Osteoblast (primary cell): ENCODE results near the gene CHCHD3. TPM values are rescaled to one million over a fixed set of nuclear protein-coding genes. Genes with fewer than 3 reads are reported as not detected.

ENCODE experiments used
- DNase-seq: peaks from one replicate; pipeline ENCODE4 v3.0.0; 2011; ENCODE audit warnings: low spot score, mixed read lengths; ENCODE audit not compliant: insufficient read length; ENCODE audit errors: missing footprints
- H2AFZ ChIP-seq: 2 replicates; pipeline ENCODE4 v1.6.0; 2011; ENCODE audit warnings: mild to moderate bottlenecking, low read length
- H3K27ac ChIP-seq: 2 replicates; pipeline ENCODE4 v1.5.1; 2011; ENCODE audit warnings: mild to moderate bottlenecking, low read depth, low read length, moderate library complexity
- H3K27me3 ChIP-seq: 2 replicates; pipeline ENCODE4 v1.6.0; 2012; ENCODE audit warnings: mild to moderate bottlenecking, control low read depth, inconsistent platforms, low read length, moderate library complexity; ENCODE audit not compliant: insufficient read depth
- H3K36me3 ChIP-seq: 2 replicates; pipeline ENCODE4 v1.5.1; 2011; ENCODE audit warnings: mild to moderate bottlenecking, low read length, control low read depth, moderate library complexity; ENCODE audit not compliant: insufficient read depth
- H3K4me1 ChIP-seq: 2 replicates; pipeline ENCODE4 v1.5.1; 2011; ENCODE audit warnings: mild to moderate bottlenecking, low read length, control low read depth, moderate library complexity; ENCODE audit not compliant: insufficient read depth
- H3K4me2 ChIP-seq: 2 replicates; pipeline ENCODE4 v1.6.0; 2011; ENCODE audit warnings: mild to moderate bottlenecking, low read length; ENCODE audit not compliant: insufficient read depth
- H3K4me3 ChIP-seq: fragments of 200-600 bp; sonication (generic); 3 replicates; pipeline ENCODE4 v1.5.1; 2012; ENCODE audit warnings: mild to moderate bottlenecking, low read length, inconsistent platforms; ENCODE audit not compliant: insufficient read depth
- H3K79me2 ChIP-seq: 2 replicates; pipeline ENCODE4 v1.6.0; 2012; ENCODE audit warnings: mild to moderate bottlenecking, low read length, control low read depth, inconsistent platforms; ENCODE audit not compliant: insufficient read depth
- H3K9me3 ChIP-seq: 2 replicates; pipeline ENCODE4 v1.5.1; 2011; ENCODE audit warnings: low read depth, low read length, control low read depth
- H4K20me1 ChIP-seq: 2 replicates; pipeline ENCODE4 v1.6.0; 2012; ENCODE audit warnings: mild to moderate bottlenecking, low read length, control low read depth; ENCODE audit not compliant: insufficient read depth
- total RNA-seq: library from RNA; depleted of rRNA; stranded (reverse); fragments of >200 nt; gene quantifications from 2 replicates; pipeline ENCODE4 v1.2.3, GENCODE V29; 2012
- TF ChIP-seq, protein P1 (sequence below): IDR thresholded peaks from 2 replicates; pipeline ENCODE4 v1.5.1; 2011; ENCODE audit warnings: mild to moderate bottlenecking, low read depth, low read length, moderate library complexity; ENCODE audit errors: extremely low read depth

CHCHD3 gene
- total RNA-seq, 1 donor = 89.8 TPM

DNA sequence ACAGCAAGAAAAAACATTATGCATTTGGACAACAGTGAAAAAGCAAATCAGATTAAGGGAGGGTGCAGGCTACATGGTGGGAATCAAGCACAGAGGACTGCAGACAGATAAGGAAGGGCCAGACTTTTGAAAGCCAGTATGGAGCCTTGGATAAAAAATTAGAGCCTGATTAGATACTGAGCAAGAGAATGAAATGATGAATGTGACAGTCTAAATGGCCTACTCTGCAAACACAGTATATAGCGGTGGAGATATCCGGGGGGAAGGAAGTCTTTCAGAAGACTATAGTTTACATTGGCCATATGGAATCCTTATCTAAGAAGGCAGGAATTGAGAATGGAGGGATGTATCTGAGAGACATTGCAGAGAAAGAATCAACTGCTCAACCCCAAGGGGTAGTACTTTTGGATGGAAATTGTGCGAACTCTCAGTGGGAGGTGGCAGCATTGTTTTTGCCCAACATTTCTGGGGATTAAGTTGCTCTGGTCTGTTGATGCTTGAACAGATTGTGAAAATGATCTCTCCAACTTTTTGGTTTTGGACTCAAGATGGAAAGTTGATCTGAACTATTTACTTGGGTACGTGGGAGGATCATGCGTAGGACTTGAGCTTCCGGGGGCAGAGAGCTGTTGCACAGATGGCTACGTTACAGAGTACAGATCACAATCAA lies 39.4 kb upstream of the CHCHD3 start:
- Histone ChIP-seq H3K9me3 (no peaks in the 10 kb centered on the region), H2AFZ (no peak overlapping the region), H3K4me1 (no peaks in the 10 kb centered on the region), H3K27me3 (peaks cover 11% of the 10 kb centered on the region), H3K27ac (no peak overlapping the region), H4K20me1 (no peaks in the 10 kb centered on the region), H3K79me2 (no peaks in the 10 kb centered on the region), H3K4me3 (no peak overlapping the region), H3K36me3 (no peaks in the 10 kb centered on the region), H3K4me2 (no peak overlapping the region)
- TF ChIP-seq, protein P1, sequence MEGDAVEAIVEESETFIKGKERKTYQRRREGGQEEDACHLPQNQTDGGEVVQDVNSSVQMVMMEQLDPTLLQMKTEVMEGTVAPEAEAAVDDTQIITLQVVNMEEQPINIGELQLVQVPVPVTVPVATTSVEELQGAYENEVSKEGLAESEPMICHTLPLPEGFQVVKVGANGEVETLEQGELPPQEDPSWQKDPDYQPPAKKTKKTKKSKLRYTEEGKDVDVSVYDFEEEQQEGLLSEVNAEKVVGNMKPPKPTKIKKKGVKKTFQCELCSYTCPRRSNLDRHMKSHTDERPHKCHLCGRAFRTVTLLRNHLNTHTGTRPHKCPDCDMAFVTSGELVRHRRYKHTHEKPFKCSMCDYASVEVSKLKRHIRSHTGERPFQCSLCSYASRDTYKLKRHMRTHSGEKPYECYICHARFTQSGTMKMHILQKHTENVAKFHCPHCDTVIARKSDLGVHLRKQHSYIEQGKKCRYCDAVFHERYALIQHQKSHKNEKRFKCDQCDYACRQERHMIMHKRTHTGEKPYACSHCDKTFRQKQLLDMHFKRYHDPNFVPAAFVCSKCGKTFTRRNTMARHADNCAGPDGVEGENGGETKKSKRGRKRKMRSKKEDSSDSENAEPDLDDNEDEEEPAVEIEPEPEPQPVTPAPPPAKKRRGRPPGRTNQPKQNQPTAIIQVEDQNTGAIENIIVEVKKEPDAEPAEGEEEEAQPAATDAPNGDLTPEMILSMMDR = no peak
- no peak for DNase-seq

DNA sequence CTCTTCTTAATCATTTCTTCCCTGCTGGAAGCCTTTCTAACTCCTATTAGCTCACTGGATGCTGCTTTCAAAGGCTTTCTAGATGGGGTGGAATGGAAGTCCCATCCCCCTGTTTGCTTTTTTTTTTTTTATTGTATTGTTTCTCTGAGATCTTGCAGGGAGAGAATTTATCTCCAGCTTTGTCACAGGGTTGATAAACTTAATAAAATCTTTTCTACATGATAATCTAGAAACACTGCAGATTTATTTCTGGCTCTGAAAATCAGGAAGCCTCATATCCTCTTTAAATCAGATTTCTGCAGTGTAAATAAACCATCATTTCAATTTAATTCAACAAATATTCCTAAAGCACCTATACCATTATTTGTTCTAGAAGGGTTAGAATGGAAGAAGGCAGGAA lies 37.2 kb upstream of the CHCHD3 start:
- peaks cover 18% of the 10 kb centered on the region for H3K27me3 ChIP-seq
- TF ChIP-seq, protein P1 = no peak
- H3K4me1 ChIP-seq = no peaks in the 10 kb centered on the region
- no peak overlapping the region for H3K27ac ChIP-seq
- H3K4me2 ChIP-seq = no peak overlapping the region
- H3K4me3 ChIP-seq = no peak overlapping the region
- H3K79me2 ChIP-seq = no peaks in the 10 kb centered on the region
- no peak overlapping the region for H2AFZ ChIP-seq
- H4K20me1 ChIP-seq = no peaks in the 10 kb centered on the region
- DNase-seq = no peak
- H3K9me3 ChIP-seq = no peaks in the 10 kb centered on the region
- no peaks in the 10 kb centered on the region for H3K36me3 ChIP-seq

DNA sequence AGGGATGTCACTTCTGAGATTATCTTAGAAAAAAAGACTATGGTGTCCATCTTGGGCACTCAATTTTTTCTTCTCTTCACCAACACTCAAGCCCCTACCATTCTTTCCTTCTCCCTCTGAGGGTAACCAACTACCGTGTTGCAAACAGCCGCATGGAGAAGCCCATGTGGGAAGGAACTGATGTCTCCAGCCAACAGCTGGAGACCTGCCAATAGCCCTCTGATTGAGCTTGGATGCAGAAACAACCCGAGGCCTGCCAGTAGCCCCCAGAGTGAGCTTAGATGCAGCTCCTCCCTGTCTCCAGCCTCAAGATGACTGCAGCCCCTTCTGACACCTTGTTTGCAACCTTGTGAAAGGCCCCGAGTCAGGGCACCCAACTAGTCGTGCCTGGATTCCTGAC lies 36.4 kb upstream of the CHCHD3 start:
- DNase-seq = no peak
- H3K79me2 ChIP-seq = no peaks in the 10 kb centered on the region

DNA sequence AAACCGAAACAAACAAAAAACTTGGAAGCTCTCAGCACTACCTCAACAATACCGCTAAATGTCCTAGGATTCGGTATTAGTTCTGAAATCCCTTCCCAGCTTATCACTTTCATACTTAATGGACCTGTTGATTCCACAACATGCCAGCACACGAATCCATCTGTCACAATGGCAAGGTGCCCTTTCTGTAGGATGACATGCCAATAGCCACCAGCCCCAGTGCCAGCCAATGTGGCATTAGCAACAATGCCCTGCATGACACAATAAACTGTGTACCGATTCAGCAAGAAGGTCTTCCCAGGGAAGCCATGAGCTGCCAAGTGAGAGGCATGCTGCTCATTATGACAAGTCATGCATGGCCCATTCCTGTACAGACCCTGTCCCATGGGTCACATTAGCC lies 35.6 kb upstream of the CHCHD3 start:
- Histone ChIP-seq H3K4me1 (no peaks in the 10 kb centered on the region), H3K79me2 (no peaks in the 10 kb centered on the region), H2AFZ (no peak overlapping the region), H3K4me3 (no peak overlapping the region), H3K9me3 (no peaks in the 10 kb centered on the region), H4K20me1 (no peaks in the 10 kb centered on the region), H3K36me3 (no peaks in the 10 kb centered on the region), H3K27me3 (peaks cover 31% of the 10 kb centered on the region), H3K27ac (no peak overlapping the region), H3K4me2 (no peak overlapping the region)
- DNase-seq = no peak
- TF ChIP-seq, protein P1 = no peak

More for the DNA sequence above, 36.4 kb upstream of the CHCHD3 start:
- Histone ChIP-seq H3K27ac (no peak overlapping the region), H3K36me3 (no peaks in the 10 kb centered on the region), H4K20me1 (no peaks in the 10 kb centered on the region), H2AFZ (no peak overlapping the region), H3K27me3 (peaks cover 23% of the 10 kb centered on the region), H3K4me1 (no peaks in the 10 kb centered on the region), H3K4me2 (no peak overlapping the region), H3K9me3 (no peaks in the 10 kb centered on the region), H3K4me3 (no peak overlapping the region)
- TF ChIP-seq, protein P1 = no peak
